HG03095 (cell line): ENCODE measurements around the gene TGM2.
"Not testable (repeated sequence)": the region's sequence is repeated elsewhere in the genome, so short reads cannot be mapped to it uniquely, and the experiment has no call there.

ENCODE experiments used
- ATAC-seq: cut with Tn5 transposase; IDR thresholded peaks from one replicate; pipeline ENCODE4 v1.9.1; 2021; ENCODE audit warnings: moderate library complexity; ENCODE audit not compliant: unreplicated experiment

Gene TGM2

DNA sequence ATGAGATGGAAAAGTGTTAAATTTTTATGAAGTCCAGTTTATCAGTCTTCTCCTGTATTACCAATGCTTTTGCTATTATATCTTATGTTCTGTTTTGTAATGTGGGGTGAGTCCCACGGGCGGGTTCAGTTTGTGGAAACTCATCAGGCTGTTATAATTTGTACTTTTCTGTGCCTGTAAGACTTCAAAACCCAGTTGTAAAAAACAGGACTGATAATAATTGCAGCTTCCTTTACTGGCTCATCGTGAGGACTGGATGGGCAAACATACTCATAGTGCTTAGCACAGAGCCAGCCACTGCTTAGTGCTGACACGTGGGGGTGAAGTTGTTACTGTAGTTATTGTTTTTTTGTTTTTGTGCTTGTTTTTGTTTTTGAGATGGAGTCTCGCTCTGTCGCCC is 45.6 kb downstream of the TGM2 start:
- no peak for ATAC-seq

DNA sequence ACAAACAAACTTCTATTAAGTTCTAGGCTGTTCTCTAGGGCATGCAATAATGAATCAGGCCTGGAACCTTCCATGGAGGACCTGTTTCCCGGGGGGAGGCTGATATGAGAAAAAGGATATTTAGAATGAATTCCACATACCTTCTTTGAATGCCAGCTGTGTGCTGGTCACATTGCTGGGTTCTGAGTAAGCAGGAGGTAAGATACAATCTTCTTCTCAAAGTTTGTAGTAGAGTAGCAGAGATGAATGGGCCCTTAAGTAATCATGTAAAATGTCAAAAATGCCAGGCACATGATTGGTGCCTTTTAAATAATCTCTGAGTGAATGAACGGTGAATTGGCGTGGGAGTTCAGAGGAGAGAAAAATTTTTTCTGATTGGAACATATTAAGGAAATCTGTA is 47.4 kb downstream of the TGM2 start:
- ATAC-seq = no peak

DNA sequence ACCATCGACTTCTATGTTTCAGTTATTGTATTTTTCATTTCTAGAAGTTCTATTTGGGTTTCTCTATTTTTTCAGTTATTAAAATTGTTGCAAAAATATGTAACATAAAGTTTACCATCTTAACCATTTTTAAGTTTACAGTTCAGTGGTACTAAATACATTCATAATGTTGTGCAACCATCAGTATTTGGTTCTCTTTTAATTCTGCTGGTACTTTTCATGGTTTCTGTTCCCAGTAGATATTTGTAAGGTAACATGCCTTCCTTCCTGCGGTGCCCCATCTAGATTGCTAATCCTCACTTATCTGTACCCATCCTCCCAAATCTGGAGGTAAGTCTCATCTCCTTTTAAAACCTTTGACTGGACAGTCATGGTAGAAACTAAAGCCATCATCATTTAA is 47.9 kb downstream of the TGM2 start:
- ATAC-seq = no peak

DNA sequence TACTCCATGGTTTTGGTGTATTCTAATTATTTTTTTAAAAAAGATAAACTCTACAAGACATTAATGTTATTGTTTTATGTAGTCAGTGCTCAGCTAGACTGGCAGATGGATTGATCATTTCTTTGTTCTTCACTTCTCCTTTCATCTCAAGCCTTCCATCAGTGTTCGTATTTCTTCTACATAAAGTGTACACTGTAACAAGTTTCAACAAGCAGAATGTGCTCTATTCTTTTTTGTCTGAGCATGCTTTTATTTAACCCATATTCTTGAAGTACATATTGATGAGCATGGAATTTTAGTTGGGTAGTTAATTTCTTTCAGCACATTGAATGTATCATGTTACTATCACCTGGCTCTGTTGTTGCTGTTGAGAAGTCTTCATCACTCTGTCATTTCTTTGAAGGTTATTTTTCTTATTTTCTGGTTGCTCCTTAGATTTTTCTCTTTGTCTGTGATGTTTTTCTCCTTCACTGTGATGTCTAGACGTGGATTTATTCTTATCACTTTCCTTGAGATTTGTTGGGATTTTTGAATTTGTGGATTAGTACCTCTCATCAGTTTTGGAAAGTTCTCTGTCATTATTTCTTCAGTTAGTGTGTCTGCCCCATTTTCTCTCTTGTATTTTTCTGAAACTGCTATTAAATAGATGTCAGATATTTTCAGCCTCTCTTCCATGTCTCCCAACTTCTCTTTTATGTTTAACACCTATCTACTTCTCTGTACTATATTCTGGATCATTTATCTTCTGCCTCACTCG is 48.5 kb downstream of the TGM2 start:
- ATAC-seq = no peak

DNA sequence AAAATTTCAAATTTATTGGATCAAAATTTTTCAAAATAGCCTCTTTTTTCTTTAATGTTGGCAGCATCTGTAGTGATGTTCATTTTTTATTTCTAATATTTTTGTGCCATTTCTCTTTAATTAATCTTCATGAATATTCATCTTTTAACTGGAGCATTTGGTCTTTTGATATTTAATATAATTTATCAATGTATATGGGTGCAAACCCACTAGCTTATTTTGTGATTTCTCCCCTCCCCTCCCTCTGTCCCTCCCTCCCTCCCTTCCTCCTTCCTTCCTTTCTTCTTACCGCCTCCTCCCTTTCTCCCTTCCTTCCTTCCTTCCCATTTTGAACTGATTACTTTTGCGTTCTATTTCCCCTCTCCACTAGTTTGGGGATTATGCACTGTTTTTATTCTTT is 49.2 kb downstream of the TGM2 start:
- ATAC-seq = no peak

DNA sequence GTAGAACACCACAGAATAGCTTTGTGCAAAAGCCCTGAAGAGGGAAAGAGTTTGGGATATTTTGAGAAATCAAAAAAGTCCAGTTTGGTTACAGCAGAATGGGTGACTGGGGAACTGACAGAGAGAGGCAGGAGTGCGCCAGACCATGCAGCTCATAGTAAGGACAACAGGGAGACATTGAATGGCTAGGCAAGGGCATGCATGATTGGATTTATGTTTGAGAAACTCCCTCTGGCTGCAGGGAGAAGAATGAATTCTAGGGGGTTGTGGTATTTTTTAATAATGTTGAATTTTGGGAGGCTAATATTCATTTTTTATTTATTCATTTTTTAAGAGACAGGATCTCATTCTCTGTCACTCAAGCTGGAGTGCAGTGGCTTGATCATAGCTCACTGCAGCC is 49.9 kb downstream of the TGM2 start:
- no peak for ATAC-seq

DNA sequence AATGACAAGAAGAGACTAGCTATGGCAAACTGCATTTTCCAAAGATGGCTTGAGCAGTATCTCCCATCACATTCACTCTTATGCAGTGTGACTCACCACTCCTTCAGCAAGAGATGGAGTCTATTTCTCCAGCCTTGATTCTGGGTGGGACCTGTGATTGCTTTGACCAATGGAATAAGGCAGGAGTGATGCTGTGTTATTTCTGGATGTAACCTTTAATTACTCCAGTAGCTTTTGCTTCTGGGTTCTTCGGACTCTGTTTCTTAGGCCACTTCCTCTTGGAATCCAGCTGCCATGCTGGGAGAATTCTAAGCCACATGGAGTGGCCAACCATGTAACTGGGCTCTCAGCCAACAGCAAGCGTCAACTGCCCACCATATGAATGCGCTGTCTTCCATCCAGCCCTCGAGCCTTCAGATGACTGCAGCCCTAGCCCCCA is 50.7 kb downstream of the TGM2 start:
- ATAC-seq = no peak

DNA sequence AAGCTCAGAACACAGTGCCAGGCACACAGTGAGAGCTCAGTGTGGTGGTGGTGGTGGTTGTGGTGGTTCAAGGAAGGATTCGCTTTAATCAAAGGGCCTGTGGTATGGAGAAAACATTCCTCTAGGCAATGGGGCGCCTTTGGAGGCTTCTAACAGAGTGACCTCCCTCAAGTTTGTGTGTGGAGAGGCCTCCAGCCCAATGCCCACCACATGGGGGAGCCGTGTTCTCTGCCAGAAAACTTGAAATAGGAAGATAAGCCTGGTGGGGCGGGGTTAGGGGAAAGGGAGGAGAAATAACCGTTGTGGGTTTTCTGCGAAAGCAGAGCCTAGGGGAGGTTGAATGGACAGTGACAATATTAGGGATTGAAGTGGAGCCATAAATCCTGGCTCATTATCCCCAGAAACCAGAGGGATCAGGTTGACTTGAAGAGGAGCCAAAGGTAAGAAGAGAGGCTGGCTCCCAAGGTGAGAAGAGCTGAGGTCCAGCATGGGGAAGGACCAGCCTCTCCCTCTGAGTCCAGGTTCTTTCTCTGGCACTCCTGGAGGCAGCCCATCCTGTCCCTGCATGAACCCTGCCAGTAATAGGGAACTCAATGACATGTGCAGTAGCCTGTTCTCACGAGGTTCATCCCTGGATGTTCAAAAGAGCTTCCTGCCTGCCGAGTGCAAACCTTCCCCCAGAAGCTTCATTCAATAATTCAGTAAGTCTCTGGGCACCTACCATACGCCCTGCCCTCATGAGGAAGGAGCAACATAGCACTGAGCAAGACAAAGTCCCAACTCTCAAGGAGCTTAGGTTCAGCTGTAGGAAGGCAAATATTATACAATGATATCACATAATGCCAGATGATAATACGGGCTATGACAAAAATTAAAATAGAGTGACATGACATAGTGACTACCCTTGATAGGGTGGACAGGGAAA is 51.4 kb downstream of the TGM2 start:
- ATAC-seq = no peak

DNA sequence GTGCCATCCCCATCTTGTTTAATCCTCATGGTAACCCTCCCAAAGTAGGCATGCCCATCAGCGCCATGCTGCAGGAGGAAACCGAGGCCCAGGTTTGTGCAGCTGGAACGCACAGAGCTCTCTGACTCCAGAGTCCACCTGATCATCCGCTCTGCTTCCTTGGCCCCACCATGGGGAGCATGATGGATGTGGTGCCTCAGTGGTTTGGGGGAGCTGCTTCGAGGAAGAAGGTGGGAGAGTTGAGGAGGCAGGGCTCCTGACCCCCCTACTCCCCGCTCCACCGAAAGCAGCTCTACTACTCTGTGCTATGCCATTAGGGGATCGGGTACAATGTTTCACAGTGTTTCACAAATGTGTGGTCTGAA is 52.2 kb downstream of the TGM2 start:
- ATAC-seq = no peak

DNA sequence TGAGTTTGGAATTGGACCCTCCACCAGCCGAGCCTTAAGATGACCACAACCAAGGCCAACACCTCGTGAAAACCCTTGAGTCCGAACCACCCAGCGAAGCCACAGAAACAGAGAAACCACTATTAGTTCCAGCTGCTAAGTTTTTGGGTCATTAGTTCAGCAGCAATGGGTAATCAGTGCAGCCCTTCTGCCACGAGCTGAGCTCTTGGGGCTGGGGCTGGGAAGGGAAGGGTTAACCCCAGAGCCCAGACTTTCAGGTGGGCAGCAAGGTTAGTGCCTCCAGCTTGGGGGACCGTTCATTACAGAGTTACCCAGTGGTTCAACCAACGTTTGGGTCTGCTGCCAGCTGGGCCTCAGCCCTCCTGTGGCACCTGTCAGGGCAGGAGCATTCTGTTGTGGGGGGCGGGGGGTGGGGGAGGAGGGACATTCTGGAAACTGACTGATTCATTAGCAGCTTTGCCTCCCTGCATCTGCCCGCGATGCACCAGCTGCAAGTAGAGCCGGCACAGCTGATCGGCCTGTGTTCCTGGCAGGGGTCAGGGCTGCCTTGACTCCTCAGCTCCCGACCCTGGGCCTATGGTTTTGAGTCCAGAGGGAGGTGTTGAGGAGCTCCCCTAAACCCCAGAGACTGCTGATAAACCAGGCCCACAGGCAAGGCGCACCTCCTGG is 52.7 kb downstream of the TGM2 start:
- no peak for ATAC-seq

DNA sequence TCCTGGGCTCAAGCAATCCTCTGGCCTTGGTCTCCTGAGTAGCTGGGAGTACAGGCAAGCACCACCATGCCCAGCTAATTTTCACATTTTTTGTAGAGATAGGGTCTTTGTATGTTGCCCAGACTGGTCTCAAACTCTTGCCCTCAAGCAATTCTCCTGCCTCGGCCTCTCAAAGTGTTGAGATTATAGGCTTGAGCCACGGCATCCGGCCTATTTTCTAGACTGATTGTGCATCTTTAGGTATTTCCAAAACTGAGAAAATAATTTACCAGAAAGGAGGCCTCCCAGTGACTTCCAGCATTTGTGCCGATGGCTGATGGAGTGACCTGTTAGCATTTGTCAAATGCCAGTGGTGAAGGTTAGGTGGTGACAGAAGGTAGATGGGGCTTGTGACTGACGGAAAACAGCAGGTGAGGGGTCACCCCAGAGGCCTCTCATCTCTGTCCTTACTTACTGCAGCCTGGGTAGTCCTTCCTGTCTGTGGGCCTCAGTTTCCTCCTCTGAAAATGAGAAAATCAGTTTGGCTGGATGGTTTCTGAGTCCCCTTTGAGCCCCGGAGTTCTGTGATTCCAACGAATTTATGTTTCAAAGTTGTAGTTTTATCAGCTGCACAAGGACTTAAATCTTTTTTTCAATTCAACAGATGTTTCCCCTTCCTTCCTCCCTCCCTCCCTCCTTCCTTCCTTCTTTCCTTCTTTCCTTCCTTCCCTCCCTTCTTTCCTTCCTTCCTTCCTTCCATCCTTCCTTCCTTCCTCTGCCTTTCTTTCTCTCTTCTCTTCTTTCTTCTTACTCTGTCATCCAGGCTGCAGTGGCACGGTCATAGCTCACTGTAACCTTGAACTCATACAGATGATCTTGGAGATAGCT is 53.5 kb downstream of the TGM2 start:
- ATAC-seq = no peak

DNA sequence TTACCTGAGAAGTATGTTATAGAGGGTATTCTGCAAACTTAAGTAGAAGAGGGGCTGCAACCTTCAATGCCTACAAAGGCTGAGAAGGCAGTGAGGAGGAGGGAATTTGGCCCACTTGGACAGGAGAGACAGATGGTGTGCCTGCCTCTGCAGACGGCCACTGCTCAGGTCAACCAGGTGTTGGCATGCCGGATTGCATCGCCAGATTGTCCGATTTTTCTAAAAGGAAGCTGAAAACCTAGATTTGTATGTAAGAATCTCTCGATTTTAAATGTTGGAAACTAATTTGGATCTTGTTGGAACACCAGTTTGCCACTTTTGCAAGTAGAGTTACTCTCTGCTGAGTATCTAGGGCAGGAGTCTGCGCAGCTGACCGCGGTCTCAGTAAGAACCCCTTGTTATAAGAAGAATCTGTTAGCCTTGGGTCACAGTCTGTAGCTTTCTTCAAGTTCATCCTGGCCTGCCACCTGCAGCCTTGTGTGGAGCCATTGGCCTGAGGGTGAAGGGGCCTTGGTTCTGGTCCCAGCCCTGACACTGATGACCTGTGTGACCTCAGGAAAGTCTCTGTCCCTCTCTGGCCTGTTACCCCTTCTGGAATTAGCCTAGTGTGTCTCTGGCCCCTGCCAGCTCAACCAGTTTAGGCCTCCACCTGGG is 54.4 kb downstream of the TGM2 start:
- no peak for ATAC-seq

DNA sequence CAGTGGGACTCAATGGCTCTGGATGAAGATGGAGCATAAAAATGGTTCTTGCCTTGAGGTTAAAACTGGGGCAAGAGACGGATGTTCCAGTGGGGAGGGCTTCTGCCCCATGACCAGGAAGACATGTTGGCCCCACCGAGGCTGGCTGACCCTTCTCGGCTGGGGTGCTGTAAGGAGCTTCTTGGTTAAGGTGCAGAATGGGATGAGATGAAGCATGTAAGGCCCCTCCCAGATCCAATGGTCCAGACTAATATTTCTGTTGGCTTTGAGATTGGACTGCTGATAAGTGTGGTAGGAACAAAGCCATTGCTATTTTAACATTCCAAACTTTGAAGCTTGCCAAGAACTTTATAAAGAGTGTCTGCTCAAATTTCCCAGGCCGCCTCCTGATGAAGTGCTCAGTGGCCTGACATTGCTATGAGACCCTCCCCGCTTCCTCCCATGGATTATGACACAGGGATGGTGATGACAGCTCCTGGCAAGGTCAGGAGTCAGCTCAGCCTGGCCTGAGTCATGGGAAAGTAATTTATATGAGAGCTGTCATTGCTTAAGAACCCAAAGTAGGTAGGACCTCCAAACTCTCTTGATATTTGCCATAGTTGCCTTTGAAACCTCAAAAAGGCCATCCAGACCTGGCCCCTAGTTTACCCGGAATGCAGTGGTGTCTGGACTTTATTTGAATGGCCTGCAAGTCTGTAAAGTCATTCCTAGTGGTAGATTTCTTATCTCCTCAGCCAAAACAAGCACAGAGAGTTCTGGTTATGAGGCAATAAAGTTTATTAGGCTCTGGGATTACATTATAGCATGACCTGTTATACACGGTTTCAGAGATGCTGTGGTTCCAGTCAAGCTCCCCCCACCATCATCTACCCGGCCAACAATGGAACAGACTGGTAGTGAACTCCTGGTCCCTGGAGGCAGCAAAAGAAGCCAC is 55.2 kb downstream of the TGM2 start:
- ATAC-seq = no peak

DNA sequence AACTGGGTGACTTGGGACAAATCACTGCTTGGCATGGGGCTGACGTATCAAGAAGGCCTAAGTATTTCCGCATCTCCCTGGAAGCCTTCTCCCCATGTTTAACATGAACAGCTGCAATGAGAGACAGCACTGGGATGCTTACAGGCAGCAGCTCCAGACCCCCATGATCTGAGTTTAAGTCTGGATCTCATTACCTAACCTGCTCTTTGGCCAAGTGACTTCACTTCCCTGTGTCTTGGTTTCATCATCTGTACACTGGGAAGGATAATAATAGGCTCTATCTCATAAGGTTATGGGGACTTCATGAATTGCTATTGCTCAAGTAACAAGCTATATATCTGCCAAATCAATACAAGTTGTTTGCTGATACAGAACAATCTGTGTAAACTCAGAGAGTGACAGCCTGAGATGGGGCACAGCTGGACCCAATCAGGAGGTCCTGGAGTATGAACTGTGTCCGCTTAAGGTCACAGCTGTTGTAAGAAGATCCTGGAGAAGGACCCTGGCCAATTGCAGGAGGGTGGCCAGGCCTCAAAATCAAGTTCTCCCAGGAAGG is 56.0 kb downstream of the TGM2 start:
- no peak for ATAC-seq

DNA sequence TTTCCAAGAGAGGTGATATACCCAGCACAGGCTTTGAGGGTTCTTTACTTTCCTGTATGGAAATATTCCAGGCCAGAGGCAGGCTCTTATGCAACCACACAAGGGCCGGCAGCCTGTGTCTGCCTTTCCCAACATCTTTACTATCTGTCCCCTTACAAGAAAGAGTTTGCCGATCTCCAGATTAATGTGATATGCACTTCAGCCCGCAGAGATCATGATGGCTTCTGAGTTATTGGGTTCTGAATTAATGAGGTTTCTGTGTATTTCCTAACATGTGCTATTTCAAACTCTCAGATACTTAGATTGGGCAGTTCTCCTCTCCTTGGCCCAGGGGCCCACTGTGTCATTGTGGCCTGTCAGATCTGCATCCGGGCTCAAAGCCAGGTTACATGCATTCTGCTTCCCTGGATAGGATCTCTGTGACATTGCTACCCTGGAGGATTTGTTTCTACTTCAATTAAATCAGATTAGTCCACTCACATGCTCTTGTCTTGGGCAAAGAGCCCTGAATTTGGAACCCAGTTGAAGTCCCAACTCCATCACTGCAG is 56.6 kb downstream of the TGM2 start:
- ATAC-seq = no peak

DNA sequence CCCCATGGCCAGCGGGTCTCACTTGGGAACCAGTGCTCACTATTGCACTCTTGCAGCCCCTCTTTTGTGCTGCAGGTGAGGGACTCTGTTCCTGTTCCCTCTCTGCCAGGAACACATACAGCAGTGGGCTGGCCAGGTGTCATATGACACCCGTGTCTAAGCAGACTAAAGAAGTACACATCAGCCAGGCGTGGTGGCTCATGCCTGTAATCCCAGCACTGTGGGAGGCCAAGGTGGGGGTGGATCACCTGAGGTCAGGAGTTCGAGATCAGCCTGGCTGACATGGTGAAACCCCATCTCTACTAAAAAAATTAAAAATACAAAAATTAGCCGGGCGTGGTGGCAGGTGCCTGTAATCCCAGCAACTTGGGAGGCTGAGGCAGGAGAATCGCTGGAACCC is 57.2 kb downstream of the TGM2 start:
- not testable (repeated sequence) for ATAC-seq

DNA sequence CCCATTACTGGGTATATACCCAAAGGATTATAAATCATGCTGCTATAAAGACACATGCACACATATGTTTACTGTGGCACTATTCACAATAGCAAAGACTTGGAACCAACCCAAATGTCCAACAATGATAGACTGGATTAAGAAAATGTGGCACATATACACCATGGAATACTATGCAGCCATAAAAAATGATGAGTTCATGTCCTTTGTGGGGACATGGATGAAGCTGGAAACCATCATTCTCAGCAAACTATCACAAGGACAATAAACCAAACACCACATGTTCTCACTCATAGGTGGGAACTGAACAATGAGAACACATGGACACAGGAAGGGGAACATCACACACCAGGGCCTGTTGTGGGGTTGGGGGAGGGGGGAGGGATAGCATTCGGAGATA is 57.7 kb downstream of the TGM2 start:
- not testable (repeated sequence) for ATAC-seq

DNA sequence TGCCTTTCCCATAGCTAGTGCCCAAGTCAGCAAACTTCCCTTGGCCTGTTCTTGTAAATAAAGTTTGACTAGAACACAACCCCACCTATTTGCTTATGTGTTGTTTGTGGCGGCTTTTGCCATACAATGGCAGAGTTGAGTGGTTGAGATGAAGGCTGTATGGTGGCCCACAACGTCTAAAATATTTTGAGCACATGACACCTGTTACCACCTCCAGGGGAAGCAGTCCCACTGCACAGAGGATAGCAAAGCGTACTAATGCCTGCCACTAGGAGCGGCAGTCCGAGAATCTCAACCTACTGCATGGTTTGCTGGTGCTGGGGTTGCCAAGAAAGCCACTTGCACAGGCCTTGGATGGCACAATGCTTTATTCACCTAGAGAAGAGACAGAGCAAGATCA is 58.6 kb downstream of the TGM2 start:
- ATAC-seq = no peak

DNA sequence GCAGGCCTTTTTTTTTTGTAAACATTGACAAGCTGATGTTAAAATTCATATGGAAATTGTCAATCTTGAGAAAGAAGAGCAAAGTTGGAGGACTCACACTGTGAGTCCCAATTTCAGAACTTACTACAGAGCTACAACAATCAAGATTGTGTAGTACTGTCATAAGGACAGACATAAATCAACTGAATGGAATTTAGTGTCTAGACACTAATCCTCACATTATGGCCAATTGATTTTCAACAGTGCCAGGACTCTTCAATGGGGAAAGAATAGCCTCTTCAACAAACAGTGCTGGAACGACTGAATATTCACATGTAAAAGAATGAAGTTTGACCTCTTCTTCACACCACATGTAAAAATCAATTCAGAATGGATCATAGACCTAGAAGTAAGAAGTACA is 60.8 kb downstream of the TGM2 start:
- no peak for ATAC-seq
